HG03432 (cell line): ENCODE data around the gene PPP1R10.

Experiments
- ATAC-seq: cut with Tn5 transposase; IDR thresholded peaks from one replicate; pipeline ENCODE4 v1.9.1; 2021; ENCODE audit warnings: mild to moderate bottlenecking, moderate library complexity; ENCODE audit not compliant: unreplicated experiment

The PPP1R10 gene

DNA sequence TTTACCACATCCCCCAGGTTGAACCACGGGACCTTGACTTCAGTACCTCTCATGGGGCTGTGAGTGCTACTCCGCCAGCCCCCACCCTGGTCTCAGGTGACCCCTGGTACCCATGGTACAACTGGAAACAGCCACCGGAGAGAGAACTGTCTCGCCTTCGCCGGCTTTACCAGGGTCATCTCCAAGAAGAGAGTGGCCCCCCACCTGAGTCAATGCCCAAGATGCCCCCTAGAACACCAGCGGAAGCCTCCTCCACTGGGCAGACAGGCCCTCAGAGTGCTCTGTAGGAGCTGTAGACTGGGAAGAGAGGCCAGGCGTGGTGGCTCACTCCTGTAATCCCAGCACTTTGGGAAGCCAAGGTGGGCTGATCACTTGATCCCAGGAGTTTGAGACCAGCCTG is 8.5 kb upstream of the PPP1R10 start:
- no peak for ATAC-seq

- no peak for ATAC-seq
These were observed 2.5 kb upstream of the PPP1R10 start for GRCh38 chr6:30619561-30619960.

GRCh38 chr6:30618270-30618797 is 1.3 kb upstream of the PPP1R10 start:
- ATAC-seq, result no peak

GRCh38 chr6:30617565-30618269 is 674 bp upstream of the PPP1R10 start, which contains the start of gene MRPS18B:
MRPS18B (plus strand) TSS chr6:30617840; CDS start chr6:30617866, 26 bp downstream.
- ATAC-seq, result peak; percentile 73

- ATAC-seq, result no peak
These were observed 859 bp downstream of the PPP1R10 start for GRCh38 chr6:30615958-30616810.

GRCh38 chr6:30615219-30615957 is 1.7 kb downstream of the PPP1R10 start:
- no peak for ATAC-seq

DNA sequence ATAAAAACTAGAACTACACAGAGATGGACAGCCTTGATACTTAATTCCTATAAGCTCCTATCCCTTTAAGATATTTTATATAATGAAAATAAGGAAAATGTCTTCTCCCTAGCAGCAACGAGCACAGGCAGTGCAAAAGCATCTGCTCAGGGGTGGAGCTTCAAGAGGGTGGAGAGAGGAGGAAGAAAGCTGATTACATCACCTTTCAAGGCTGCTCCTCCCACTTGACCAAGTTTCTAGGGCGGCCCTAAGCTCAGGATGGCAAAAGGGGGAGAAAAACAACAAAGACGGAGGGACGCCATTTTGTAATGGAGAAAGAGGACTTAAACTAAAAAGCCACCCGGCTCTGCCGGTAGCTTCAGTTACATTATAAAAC is 2.2 kb downstream of the PPP1R10 start:
- ATAC-seq, result peak; percentile 39

GRCh38 chr6:30614044-30614842 is 2.8 kb downstream of the PPP1R10 start:
- no peak for ATAC-seq

GRCh38 chr6:30613251-30614043 is 3.6 kb downstream of the PPP1R10 start:
- no peak for ATAC-seq

GRCh38 chr6:30612687-30613248 is 4.3 kb downstream of the PPP1R10 start:
- ATAC-seq, result no peak

- no peak for ATAC-seq
These were observed 4.8 kb downstream of the PPP1R10 start for GRCh38 chr6:30612213-30612612.

- ATAC-seq, result no peak
These were observed 5.2 kb downstream of the PPP1R10 start for GRCh38 chr6:30611856-30612194.

- no peak for ATAC-seq
These were observed 5.7 kb downstream of the PPP1R10 start for GRCh38 chr6:30611150-30611855.

GRCh38 chr6:30610065-30610464 is 7.0 kb downstream of the PPP1R10 start:
- ATAC-seq, result no peak

GRCh38 chr6:30603961-30604360 is 13.1 kb downstream of the PPP1R10 start:
- no peak for ATAC-seq

DNA sequence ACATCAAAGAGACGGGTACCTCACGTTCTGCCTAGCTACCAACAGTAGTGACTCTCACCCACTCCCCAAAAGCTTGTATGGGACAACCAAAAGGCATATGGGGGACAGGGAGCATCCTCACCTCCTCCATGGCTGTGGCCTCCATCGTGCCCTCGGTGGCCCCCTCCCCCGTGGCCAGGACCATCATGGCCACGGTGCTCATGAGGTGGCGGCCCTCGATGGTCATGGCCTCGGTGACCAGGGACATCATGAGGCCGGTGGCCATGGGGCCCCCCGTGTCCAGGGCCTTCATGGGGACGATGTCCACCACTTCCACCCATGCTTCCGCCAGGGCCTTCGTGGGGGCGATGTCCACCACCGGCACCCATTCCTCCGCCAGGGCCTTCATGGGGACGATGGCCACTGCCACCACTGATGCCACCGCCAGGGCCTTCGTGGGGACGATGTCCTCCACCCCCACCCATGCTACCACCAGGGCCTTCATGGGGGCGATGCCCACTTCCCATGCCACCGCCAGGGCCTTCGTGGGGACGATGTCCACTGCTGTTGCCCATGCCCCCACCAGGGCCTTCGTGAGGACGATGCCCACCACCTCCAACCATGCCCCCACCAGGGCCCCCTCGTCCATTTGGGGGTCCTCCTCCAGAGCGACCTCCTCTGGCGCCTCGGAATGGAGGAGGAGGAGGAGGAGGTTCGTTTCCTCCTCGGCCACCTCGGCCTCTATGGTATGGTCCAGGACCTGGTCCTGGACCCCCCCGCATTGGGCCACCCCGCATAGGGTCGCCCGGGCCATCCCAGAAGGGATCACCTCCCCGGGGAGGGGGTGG is 15.0 kb downstream of the PPP1R10 start:
- no peak for ATAC-seq

DNA sequence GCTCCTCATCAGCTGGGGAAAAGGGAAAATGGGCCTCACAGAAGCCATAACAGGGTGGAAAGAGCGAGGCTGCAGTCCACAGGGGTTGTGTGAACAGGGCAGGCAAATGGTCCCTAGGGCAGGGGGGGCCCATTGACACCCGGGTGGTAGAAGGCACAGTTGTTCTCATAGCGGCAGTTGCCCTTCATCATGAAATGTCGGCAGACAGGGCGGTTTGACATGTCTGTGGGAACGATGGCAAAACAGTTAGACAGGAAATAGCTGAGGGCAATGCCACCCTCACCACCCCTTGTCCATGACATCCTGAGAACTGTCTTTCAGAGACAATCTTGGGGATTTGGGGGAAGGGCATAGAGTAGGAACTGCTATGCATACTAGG is 15.6 kb downstream of the PPP1R10 start:
- no peak for ATAC-seq

GRCh38 chr6:30600451-30600961 is 16.5 kb downstream of the PPP1R10 start:
- no peak for ATAC-seq
